GM12873 (cell line): Measurements from ENCODE around the gene SYNPO2.

Experiments
- CTCF ChIP-seq: IDR thresholded peaks from 2 replicates; pipeline ENCODE4 v1.5.1; 2012; ENCODE audit warnings: low read depth, mild to moderate bottlenecking, moderate library complexity, low read length, control low read depth; ENCODE audit not compliant: insufficient read depth; ENCODE audit errors: missing control alignments

SYNPO2 gene

GRCh38 chr4:118936406-118936805 is 47.8 kb downstream of the SYNPO2 start:
- TF ChIP-seq CTCF: no peak

GRCh38 chr4:118939169-118939783 is 50.6 kb downstream of the SYNPO2 start:
- TF ChIP-seq CTCF: no peak

- TF ChIP-seq CTCF: no peak
Measured at GRCh38 chr4:118941149-118941548, 52.5 kb downstream of the SYNPO2 start.

GRCh38 chr4:118941799-118942198 is 53.1 kb downstream of the SYNPO2 start:
- TF ChIP-seq CTCF: no peak

- no peak for TF ChIP-seq CTCF
Measured at GRCh38 chr4:118942465-118942864, 53.8 kb downstream of the SYNPO2 start.

- TF ChIP-seq CTCF: no peak
Measured at GRCh38 chr4:118947095-118947494, 58.4 kb downstream of the SYNPO2 start.

GRCh38 chr4:118948545-118949144 is 60.0 kb downstream of the SYNPO2 start:
- TF ChIP-seq CTCF: no peak
